Epidermal melanocyte (primary cell): ENCODE measurements around the gene AGAP1.

Experiments
- DNase-seq: peaks from one replicate; pipeline ENCODE4 v3.0.0; 2011; ENCODE audit warnings: low spot score; ENCODE audit not compliant: insufficient read length

AGAP1 gene

GRCh38 chr2:235530735-235531134, 36.9 kb downstream of the AGAP1 start:
- DNase-seq: no peak

GRCh38 chr2:235532307-235532706, 38.5 kb downstream of the AGAP1 start:
- no peak for DNase-seq

GRCh38 chr2:235533198-235533597, 39.4 kb downstream of the AGAP1 start:
- DNase-seq: no peak

GRCh38 chr2:235533616-235534385, 40.0 kb downstream of the AGAP1 start:
- no peak for DNase-seq

- no peak for DNase-seq
These were observed 41.0 kb downstream of the AGAP1 start for GRCh38 chr2:235534678-235535422.

GRCh38 chr2:235535423-235536130, 41.7 kb downstream of the AGAP1 start:
- no peak for DNase-seq

- DNase-seq: no peak
These were observed 42.9 kb downstream of the AGAP1 start for GRCh38 chr2:235536711-235537110.

- DNase-seq: no peak
These were observed 43.3 kb downstream of the AGAP1 start for GRCh38 chr2:235537186-235537585.

GRCh38 chr2:235537587-235537986, 43.7 kb downstream of the AGAP1 start:
- no peak for DNase-seq

GRCh38 chr2:235538144-235538639, 44.3 kb downstream of the AGAP1 start:
- DNase-seq: no peak

GRCh38 chr2:235538981-235539380, 45.1 kb downstream of the AGAP1 start:
- DNase-seq: no peak

- no peak for DNase-seq
These were observed 45.9 kb downstream of the AGAP1 start for GRCh38 chr2:235539773-235540172.

GRCh38 chr2:235541016-235541415, 47.2 kb downstream of the AGAP1 start:
- no peak for DNase-seq

GRCh38 chr2:235541838-235542549, 48.2 kb downstream of the AGAP1 start:
- no peak for DNase-seq

- DNase-seq: no peak
These were observed 48.9 kb downstream of the AGAP1 start for GRCh38 chr2:235542733-235543127.

- no peak for DNase-seq
These were observed 49.4 kb downstream of the AGAP1 start for GRCh38 chr2:235543128-235543750.

GRCh38 chr2:235543851-235544688, 50.2 kb downstream of the AGAP1 start:
- DNase-seq: no peak

- no peak for DNase-seq
These were observed 50.8 kb downstream of the AGAP1 start for GRCh38 chr2:235544689-235544969.

GRCh38 chr2:235545339-235546150, 51.7 kb downstream of the AGAP1 start:
- no peak for DNase-seq

GRCh38 chr2:235546151-235546435, 52.2 kb downstream of the AGAP1 start:
- DNase-seq: no peak
